ENCODE measurements around the gene PNKP. TPM values are rescaled to one million over a fixed set of nuclear protein-coding genes. Genes with fewer than 3 reads are reported as not detected.

Gene PNKP
- total RNA-seq, 1 experiment from 2014 or later = 130 TPM

DNA sequence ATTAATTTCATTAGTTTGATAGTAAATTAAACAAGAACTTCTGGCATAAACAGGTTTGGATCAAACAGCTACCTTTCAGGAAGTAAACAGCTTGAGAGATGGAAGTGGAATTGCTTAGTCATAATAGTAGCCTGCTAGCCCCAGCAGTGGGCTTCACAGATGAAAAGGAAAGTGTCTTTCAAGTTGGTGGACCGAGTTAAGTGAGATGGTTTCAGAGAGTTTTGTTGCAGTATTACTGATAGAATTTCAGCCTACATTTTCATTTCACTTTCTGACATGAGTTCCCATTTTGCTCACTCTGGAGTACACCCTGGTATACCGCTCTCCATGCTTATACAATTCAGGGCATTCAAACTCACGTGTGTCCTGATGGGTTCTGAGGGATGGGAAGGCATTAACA, 18.4 kb downstream of the PNKP start:
- peaks cover 14% of the 10 kb centered on the region for H3K4me1 ChIP-seq
- CTCF ChIA-PET = no interaction called here
- no peaks in the 10 kb centered on the region for H3K27me3 Mint-ChIP-seq (ENCODE audit: insufficient read depth, unreplicated experiment)
- no peak for TF ChIP-seq CTCF (IDR thresholded peaks at IDR 0.05; ENCODE audit: insufficient read depth in 1 of 2, low read depth in 1 of 2, low read length in 1 of 2, severe bottlenecking in 1 of 2, unreplicated experiment in 1 of 2)
- H3K9me3 Mint-ChIP-seq (ENCODE audit: unreplicated experiment) = peaks cover 16% of the 10 kb centered on the region
- no peak for DNase-seq
- H3K4me3 Mint-ChIP-seq (ENCODE audit: unreplicated experiment) = peak overlapping the region; percentile 32
- no peak overlapping the region for H3K27ac Mint-ChIP-seq (ENCODE audit: unreplicated experiment)
- no peaks in the 10 kb centered on the region for H3K36me3 ChIP-seq (ENCODE audit: control insufficient read depth, insufficient read depth, low read length)
- H3K36me3 Mint-ChIP-seq (ENCODE audit: insufficient read depth, unreplicated experiment) = peaks cover 51% of the 10 kb centered on the region
- no TSS peak for BruUV-seq (replicated peaks)
- intact Hi-C loops (cut with micrococcal nuclease; ENCODE audit: unreplicated experiment) = no loop called here
- POLR2A ChIA-PET = interaction anchor here (1.1 kb wide), 1 partner anchor 207 kb away, joined by 3 read pairs; the partner anchor contains the start of gene SCAF1
- no peaks in the 10 kb centered on the region for H3K9me3 ChIP-seq
- H3K27me3 ChIP-seq (replicated peaks; ENCODE audit: control insufficient read depth, insufficient read depth, low read length) = no peaks in the 10 kb centered on the region
- H3K4me1 Mint-ChIP-seq (ENCODE audit: low read depth, unreplicated experiment) = peaks cover 17% of the 10 kb centered on the region
- H3K4me3 ChIP-seq (ENCODE audit: low read depth, low read length) = no peak overlapping the region

DNA sequence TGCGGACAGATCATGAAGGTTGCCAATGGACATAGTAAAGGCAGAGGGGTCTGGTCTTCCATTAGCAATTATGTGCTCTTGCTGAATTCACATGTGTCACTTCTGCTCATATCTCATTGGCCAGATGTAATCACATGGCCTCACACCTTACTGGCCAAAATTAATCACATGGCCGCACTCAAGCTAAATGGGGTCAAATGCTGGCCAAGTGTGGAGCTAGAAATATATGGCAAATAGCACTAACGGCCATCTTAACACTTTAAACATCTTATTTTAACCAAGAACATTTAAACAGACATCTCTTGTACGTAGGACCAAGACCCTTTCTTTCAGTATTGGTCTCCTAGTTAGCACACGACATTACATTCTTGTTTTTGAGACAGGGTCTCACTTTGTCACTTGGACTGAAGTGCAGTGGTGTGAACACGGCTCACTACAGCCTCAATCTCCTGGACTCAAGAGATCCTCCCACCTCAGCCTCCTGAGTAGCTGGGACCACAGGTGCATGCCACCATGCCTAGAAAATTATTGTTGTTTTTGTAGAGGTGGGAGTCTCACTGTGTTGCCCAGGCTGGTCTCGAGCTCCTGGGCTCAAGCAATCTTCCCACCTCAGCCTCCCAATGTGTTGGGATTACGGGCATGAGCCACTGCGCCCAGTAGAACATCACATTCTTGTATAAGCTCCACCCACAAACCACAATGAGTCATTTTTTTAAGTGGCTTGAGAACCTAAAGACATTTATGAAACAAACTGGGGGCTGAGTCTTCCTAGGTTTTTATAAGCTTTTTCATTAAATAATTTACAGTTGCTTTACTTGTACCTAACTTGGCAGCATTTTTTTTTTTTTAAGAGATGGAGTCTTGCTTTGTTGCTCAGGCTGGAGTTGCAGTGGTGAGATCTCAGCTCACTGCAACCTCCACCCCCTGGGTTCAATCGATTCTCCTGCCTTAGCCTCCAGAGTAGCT, 19.4 kb downstream of the PNKP start:
- POLR2A ChIA-PET = interaction anchor here (0.6 kb wide), 1 partner anchor 81 kb away, joined by 4 read pairs; the partner anchor contains the start of gene AP2A1
- no peak for TF ChIP-seq CTCF (IDR thresholded peaks at IDR 0.05; ENCODE audit: insufficient read depth in 1 of 2, low read depth in 1 of 2, low read length in 1 of 2, severe bottlenecking in 1 of 2, unreplicated experiment in 1 of 2)
- Mint-ChIP-seq H3K4me3 (ENCODE audit: unreplicated experiment) (no peak overlapping the region), H3K27ac (ENCODE audit: unreplicated experiment) (no peak overlapping the region), H3K27me3 (ENCODE audit: insufficient read depth, unreplicated experiment) (no peaks in the 10 kb centered on the region), H3K4me1 (ENCODE audit: low read depth, unreplicated experiment) (peaks cover 17% of the 10 kb centered on the region), H3K36me3 (ENCODE audit: insufficient read depth, unreplicated experiment) (peaks cover 50% of the 10 kb centered on the region), H3K9me3 (ENCODE audit: unreplicated experiment) (peaks cover 16% of the 10 kb centered on the region)
- H3K27me3 ChIP-seq (replicated peaks; ENCODE audit: control insufficient read depth, insufficient read depth, low read length) = no peaks in the 10 kb centered on the region
- H3K9me3 ChIP-seq = no peaks in the 10 kb centered on the region
- no peak overlapping the region for H3K4me3 ChIP-seq (ENCODE audit: low read depth, low read length)
- no TSS peak for BruUV-seq (replicated peaks)
- no peak for DNase-seq
- CTCF ChIA-PET = interaction anchor here (0.6 kb wide), 1 partner anchor 40 kb away, joined by 3 read pairs; no protein-coding TSS in a partner anchor
- no peaks in the 10 kb centered on the region for H3K36me3 ChIP-seq (ENCODE audit: control insufficient read depth, insufficient read depth, low read length)
- peaks cover 14% of the 10 kb centered on the region for H3K4me1 ChIP-seq
- intact Hi-C loops (cut with micrococcal nuclease; ENCODE audit: unreplicated experiment) = no loop called here

- BruUV-seq (replicated peaks) = no TSS peak
- Mint-ChIP-seq H3K27ac (ENCODE audit: unreplicated experiment) (no peak overlapping the region), H3K4me3 (ENCODE audit: unreplicated experiment) (no peak overlapping the region), H3K4me1 (ENCODE audit: low read depth, unreplicated experiment) (peaks cover 7% of the 10 kb centered on the region), H3K9me3 (ENCODE audit: unreplicated experiment) (peaks cover 16% of the 10 kb centered on the region), H3K36me3 (ENCODE audit: insufficient read depth, unreplicated experiment) (peaks cover 42% of the 10 kb centered on the region), H3K27me3 (ENCODE audit: insufficient read depth, unreplicated experiment) (no peaks in the 10 kb centered on the region)
- ChIA-PET CTCF (no interaction called here), POLR2A (no interaction called here)
- H3K4me3 ChIP-seq (ENCODE audit: low read depth, low read length) = no peak overlapping the region
- no peaks in the 10 kb centered on the region for H3K27me3 ChIP-seq (replicated peaks; ENCODE audit: control insufficient read depth, insufficient read depth, low read length)
- intact Hi-C loops (cut with micrococcal nuclease; ENCODE audit: unreplicated experiment) = no loop called here
- no peaks in the 10 kb centered on the region for H3K36me3 ChIP-seq (ENCODE audit: control insufficient read depth, insufficient read depth, low read length)
- TF ChIP-seq CTCF (IDR thresholded peaks at IDR 0.05; ENCODE audit: insufficient read depth in 1 of 2, low read depth in 1 of 2, low read length in 1 of 2, severe bottlenecking in 1 of 2, unreplicated experiment in 1 of 2) = no peak
- DNase-seq = no peak
- no peaks in the 10 kb centered on the region for H3K9me3 ChIP-seq
- peaks cover 5% of the 10 kb centered on the region for H3K4me1 ChIP-seq
Measured at GRCh38 chr19:49846408-49846807, 21.0 kb downstream of the PNKP start.

All from Caco-2 (cell line).